Hepatocyte (in vitro differentiated cells): ENCODE measurements around the gene AIFM3.

Experiments
- CTCF ChIP-seq: fragments of 200-600 bp; sonication (generic); IDR thresholded peaks from 2 replicates; pipeline ENCODE4 v1.5.1; 2016; ENCODE audit warnings: antibody characterized with exemption, mild to moderate bottlenecking; ENCODE audit not compliant: poor library complexity
- EZH2phosphoT487 ChIP-seq: fragments of 200-600 bp; sonication (generic); IDR thresholded peaks from one replicate; pipeline ENCODE4 v1.6.1; 2018; ENCODE audit warnings: antibody characterized with exemption, mild to moderate bottlenecking, low read depth, moderate library complexity; ENCODE audit not compliant: unreplicated experiment, severe bottlenecking

- TF ChIP-seq CTCF, result no peak
- no peak for TF ChIP-seq EZH2phosphoT487
Observed at GRCh38 chr22:20966883-20967696, at the start of gene AIFM3.
